Naive B cell (primary cell): Measurements from ENCODE around the gene GNB5. TPM values are rescaled to one million over a fixed set of nuclear protein-coding genes. Genes with fewer than 3 reads are reported as not detected.
A peak's percentile ranks its signal among the peaks of the same experiment; 100 is the strongest.

Experiments used
- ATAC-seq, 2 donors: fragments of 150-1000 bp; cut with Tn5 transposase; 2 replicates each; pipeline ENCODE4 v1.10.0; 2021; ENCODE audit warnings: low read depth in 2 of 2, mild to moderate bottlenecking in 2 of 2, moderate library complexity in 2 of 2
- DNase-seq: peaks from one replicate; pipeline ENCODE4 v3.0.0; 2022
- H3K27ac Mint-ChIP-seq, 6 donors: one replicate each; pipeline ENCODE4 v1.8.0; 2020 to 2022; ENCODE audit warnings: mild to moderate bottlenecking in 6 of 6, mixed read lengths in 6 of 6, moderate library complexity in 5 of 6, inconsistent platforms in 2 of 6
- H3K27me3 Mint-ChIP-seq, 3 donors: one replicate each; pipeline ENCODE4 v1.8.0; 2021 to 2022; ENCODE audit warnings: mixed read lengths in 3 of 3, mild to moderate bottlenecking in 1 of 3
- H3K36me3 Mint-ChIP-seq, 2 donors: one replicate each; pipeline ENCODE4 v1.8.0; 2020 to 2022; ENCODE audit warnings: mixed read lengths in 2 of 2, inconsistent platforms in 1 of 2, mild to moderate bottlenecking in 1 of 2
- H3K4me1 Mint-ChIP-seq, 3 donors: one replicate each; pipeline ENCODE4 v1.8.0; 2020 to 2022; ENCODE audit warnings: mixed read lengths in 3 of 3, inconsistent platforms in 1 of 3, mild to moderate bottlenecking in 1 of 3, moderate library complexity in 1 of 3
- H3K4me3 Mint-ChIP-seq, 8 donors: one replicate each; pipeline ENCODE4 v1.8.0; 2020 to 2022; ENCODE audit warnings: mild to moderate bottlenecking in 8 of 8, mixed read lengths in 8 of 8, moderate library complexity in 8 of 8, inconsistent platforms in 2 of 8
- H3K9me3 Mint-ChIP-seq, 7 donors: one replicate each; pipeline ENCODE4 v1.8.0; 2020 to 2022; ENCODE audit warnings: mixed read lengths in 7 of 7, mild to moderate bottlenecking in 5 of 7, inconsistent platforms in 2 of 7, moderate library complexity in 1 of 7
- polyA plus RNA-seq, 6 donors: library from polyadenylated mRNA; unstranded; fragments of 300-500 nt; fragmentation: Illumina TruSeq; gene quantifications; one replicate each; pipeline ENCODE4 v1.2.3, GENCODE V29; 2021; ENCODE audit warnings: low read depth in 6 of 6

Gene GNB5
- polyA plus RNA-seq, 6 donors from 2014 or later, result 76.9 to 103 (median 88.7) TPM

GRCh38 chr15:52196891-52197290 lies 5.7 kb upstream of the GNB5 start:
- no peaks in the 10 kb centered on the region for H3K27me3 Mint-ChIP-seq
- H3K36me3 Mint-ChIP-seq, result peaks cover under 1 to 4% of the 10 kb centered on the region in 2 donors
- H3K27ac Mint-ChIP-seq, result no peak overlapping the region
- no peaks in the 10 kb centered on the region for H3K9me3 Mint-ChIP-seq
- ATAC-seq (no peak), DNase-seq (no peak)
- no peaks in the 10 kb centered on the region for H3K4me1 Mint-ChIP-seq
- H3K4me3 Mint-ChIP-seq, result no peak overlapping the region

GRCh38 chr15:52193791-52194190 lies 2.6 kb upstream of the GNB5 start:
- Mint-ChIP-seq H3K4me3 (no peak overlapping the region), H3K9me3 (no peaks in the 10 kb centered on the region), H3K27me3 (no peaks in the 10 kb centered on the region), H3K4me1 (no peaks in the 10 kb centered on the region), H3K36me3 (peaks cover 7 to 8% of the 10 kb centered on the region in 2 donors), H3K27ac (no peak overlapping the region)
- ATAC-seq (no peak), DNase-seq (no peak)

- Mint-ChIP-seq H3K9me3 (no peaks in the 10 kb centered on the region), H3K27ac (no peak overlapping the region), H3K36me3 (peaks cover 7 to 8% of the 10 kb centered on the region in 2 donors), H3K4me3 (no peak overlapping the region), H3K4me1 (no peaks in the 10 kb centered on the region), H3K27me3 (no peaks in the 10 kb centered on the region)
- DNase-seq (no peak), ATAC-seq (no peak)
These were observed 2.1 kb upstream of the GNB5 start for GRCh38 chr15:52193321-52193720.

DNA sequence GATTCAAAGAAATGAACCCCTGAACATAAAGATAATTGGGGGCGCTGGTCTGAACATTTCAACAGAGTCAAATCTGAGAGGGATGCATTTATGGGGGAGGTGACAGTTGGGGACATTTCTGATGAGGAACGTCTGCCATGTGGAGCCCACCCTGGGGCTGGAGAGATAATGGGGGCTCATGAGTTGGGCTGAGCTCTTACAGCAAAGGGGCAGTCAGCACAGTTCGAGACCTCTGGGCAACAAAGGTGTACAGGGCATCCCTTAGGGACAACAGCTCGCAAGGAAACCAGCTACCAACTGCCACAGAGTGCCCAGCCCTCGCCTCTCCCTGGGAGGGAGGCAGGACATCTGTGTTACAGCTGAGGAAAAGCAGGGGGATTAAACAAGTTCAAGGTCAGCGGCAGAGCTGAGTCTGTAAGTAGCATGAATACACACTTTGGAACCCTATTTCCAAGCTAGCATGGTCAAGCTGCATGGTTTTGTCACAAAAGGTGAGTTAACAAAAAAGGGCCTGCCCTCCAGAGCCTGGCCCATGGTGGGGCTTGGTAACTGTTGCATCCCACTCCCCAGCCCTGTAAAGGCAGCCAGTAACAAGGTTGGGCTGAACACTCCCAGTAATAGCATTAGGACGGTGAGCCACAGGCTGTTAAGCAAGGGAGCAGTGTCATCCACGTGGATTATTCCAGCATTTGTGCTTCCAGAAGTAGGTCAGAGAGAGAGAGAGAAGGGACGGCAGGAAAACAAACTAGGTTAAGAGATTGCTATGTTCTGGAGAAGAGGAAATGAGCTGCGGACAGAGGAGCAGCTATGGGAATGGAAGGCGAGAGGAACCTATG lies 4.3 kb downstream of the GNB5 start:
- Mint-ChIP-seq H3K4me3 (no peak overlapping the region), H3K27ac (no peak overlapping the region), H3K4me1 (peaks cover 4 to 19% (median 7%) of the 10 kb centered on the region in 3 donors), H3K36me3 (peaks cover 4 to 14% of the 10 kb centered on the region in 2 donors), H3K27me3 (no peaks in the 10 kb centered on the region), H3K9me3 (no peaks in the 10 kb centered on the region)
- ATAC-seq (no peak), DNase-seq (no peak)

DNA sequence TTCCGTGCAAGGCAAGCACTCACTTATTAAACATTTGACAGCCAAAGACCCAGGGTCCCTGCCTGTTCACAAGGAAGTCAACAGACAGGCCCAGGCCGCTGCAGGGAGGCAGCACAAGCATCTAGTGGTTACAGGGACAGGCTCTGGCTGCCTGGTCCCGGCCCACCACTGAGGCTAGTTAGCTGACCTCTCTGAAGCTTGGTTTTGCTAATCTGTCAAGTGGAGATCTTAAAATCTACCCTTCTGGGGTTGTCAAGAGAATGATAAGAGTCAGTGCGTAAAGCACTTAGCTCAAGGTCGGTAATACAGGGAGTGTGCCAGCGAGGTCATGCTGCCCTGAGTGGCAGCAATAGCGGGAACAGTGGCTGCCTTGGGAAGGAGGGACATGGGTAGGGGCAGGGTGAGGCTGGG lies 6.0 kb downstream of the GNB5 start:
- H3K36me3 Mint-ChIP-seq, result peaks cover 4 to 7% of the 10 kb centered on the region in 2 donors
- ATAC-seq (no peak), DNase-seq (no peak)
- H3K9me3 Mint-ChIP-seq, result no peaks in the 10 kb centered on the region
- H3K27ac Mint-ChIP-seq, result peak overlapping the region in 1 of 6 donors; percentile 90
- no peaks in the 10 kb centered on the region for H3K27me3 Mint-ChIP-seq
- H3K4me3 Mint-ChIP-seq, result no peak overlapping the region
- peaks cover 17 to 33% (median 21%) of the 10 kb centered on the region in 3 donors for H3K4me1 Mint-ChIP-seq

DNA sequence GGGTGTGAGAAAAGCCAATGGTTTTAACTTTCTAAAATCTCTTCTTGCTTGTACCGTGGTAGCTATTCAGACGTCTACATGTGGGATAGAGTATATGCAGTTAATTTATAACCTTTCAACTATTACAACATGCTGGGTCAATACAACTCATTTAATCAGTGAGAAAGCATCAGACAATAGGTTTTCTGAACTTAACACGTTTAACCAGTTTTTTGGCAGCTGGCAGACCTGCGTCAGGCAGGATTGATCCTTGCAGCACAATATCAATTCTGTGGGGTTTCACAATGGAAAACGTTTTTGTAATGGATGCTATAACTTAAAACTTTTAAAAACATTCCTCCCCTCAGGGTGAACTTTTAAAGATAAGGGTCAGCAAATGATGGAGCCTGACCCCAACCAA lies 6.5 kb downstream of the GNB5 start:
- Mint-ChIP-seq H3K27ac (no peak overlapping the region), H3K4me1 (peaks cover 17 to 33% (median 21%) of the 10 kb centered on the region in 3 donors), H3K36me3 (peaks cover 3 to 7% of the 10 kb centered on the region in 2 donors), H3K4me3 (peak overlapping the region in 1 of 8 donors; percentile 15), H3K27me3 (no peaks in the 10 kb centered on the region), H3K9me3 (no peaks in the 10 kb centered on the region)
- DNase-seq (no peak), ATAC-seq (no peak)

DNA sequence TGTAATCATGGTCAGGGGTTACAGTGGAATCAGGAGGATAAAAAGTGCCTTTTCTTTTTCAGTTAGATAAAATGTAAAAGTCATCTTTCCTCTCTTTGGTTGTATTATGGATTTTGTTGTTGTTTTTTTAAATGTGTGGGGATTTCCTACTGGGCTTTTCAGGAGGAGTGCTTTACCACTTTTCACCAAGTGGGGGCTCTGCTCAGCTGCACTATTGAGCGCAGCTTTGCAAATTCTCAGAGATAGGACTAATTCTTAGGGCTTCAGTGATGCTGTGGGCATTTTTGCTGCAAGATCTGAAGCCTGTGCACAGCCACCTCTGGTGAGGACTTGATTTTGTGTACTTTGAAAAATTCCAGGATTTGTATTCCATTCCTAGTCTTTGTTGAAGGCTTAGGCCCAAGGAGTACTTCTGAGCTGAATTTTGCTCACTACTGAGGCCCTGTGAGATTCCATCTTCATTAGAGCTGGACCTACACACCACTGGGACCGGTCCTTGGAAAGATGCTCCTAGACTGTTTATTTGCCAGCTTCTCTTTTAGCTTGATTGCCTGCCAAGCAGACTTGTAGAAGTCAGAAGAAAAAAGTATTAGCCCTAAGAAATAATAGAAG lies 7.5 kb downstream of the GNB5 start:
- peak; percentile 26 for DNase-seq
- Mint-ChIP-seq H3K4me1 (peaks cover 23 to 38% (median 28%) of the 10 kb centered on the region in 3 donors), H3K36me3 (peaks cover 0 to 7% of the 10 kb centered on the region in 2 donors), H3K9me3 (no peaks in the 10 kb centered on the region), H3K27me3 (no peaks in the 10 kb centered on the region), H3K27ac (peak overlapping the region in 4 of 6 donors; percentile 4 to 84 (median 56)), H3K4me3 (peak overlapping the region in 2 of 8 donors; percentile 42 to 86)
- no peak for ATAC-seq

GRCh38 chr15:52181938-52182780 lies 9.0 kb downstream of the GNB5 start:
- H3K4me1 Mint-ChIP-seq, result peaks cover 31 to 52% (median 42%) of the 10 kb centered on the region in 3 donors
- no peaks in the 10 kb centered on the region for H3K9me3 Mint-ChIP-seq
- ATAC-seq (peak in 1 of 2 donors; percentile 1), DNase-seq (peak; percentile 38)
- H3K36me3 Mint-ChIP-seq, result peaks cover 0 to 4% of the 10 kb centered on the region in 2 donors
- H3K27ac Mint-ChIP-seq, result peak overlapping the region; percentile 81 to 93 (median 90)
- H3K27me3 Mint-ChIP-seq, result no peaks in the 10 kb centered on the region
- H3K4me3 Mint-ChIP-seq, result peak overlapping the region in 5 of 8 donors; percentile 5 to 86 (median 44)

DNA sequence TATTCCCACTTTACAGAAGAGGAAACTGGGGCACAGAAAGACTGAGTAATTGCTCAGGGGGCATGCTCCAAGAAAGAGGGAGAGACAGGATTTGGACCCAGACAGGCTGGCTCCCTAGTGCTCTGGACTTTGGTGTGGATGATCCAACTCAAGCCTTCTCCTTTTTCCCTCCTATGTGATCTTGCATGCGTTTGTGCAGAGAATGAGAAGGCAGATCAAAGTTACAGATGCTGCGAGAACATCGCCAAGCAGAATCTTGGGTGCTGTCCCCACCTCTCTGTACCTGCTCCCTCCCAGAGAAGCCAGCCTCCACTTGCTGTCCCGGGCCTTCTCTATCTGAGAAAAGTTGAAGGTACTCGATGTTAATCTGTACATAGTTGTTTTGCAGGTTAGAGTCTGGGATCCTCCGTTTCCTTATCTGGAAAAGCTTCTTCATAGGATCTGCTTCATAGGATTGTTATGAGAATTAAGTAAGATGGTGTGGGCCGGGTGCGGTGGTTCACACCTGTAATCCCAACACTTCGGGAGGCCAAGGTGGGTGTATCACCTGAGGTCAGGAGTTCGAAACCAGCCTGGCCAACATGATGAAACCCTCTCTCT lies 10.2 kb downstream of the GNB5 start:
- peaks cover 40 to 64% (median 51%) of the 10 kb centered on the region in 3 donors for H3K4me1 Mint-ChIP-seq
- peak overlapping the region; percentile 97 to 100 (median 99) for H3K27ac Mint-ChIP-seq

DNA sequence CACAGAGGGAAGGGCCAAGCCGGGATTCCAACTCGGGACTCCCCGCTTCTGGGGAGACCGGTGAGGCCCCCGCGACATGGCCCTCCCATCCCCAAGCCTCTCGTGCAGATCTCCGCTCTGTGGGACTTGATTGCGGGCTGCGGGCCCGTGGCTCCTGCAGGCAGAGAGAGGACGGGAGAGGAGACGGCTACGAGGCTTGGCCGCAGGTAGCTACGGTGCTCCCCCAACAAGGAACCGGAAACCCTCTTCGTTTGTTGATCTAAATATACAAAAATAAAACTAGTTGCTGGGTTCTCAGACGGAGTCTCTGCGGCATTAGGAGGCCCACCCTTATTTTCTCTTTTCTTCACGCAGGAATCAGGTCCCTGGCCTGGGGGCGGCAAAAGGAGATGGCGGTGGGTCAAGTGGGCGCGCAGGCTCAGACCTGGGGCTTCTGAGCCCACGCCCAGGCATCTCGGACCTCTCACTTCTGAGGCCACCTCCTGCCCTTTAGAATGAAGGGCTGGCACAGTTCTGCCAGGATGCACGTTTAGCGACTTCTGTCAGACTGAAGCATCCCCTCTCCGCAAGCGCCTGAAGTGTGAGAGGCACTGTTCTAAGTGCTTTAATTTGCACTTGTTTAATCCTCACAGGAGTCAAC lies 10.9 kb downstream of the GNB5 start:
- peak overlapping the region; percentile 86 to 99 (median 94) for H3K4me3 Mint-ChIP-seq
- H3K36me3 Mint-ChIP-seq, result no peaks in the 10 kb centered on the region
- ATAC-seq (peak; percentile 39 to 43), DNase-seq (no peak)
- H3K27ac Mint-ChIP-seq, result peak overlapping the region; percentile 97 to 100 (median 99)
- peaks cover 42 to 69% (median 55%) of the 10 kb centered on the region in 3 donors for H3K4me1 Mint-ChIP-seq
- H3K27me3 Mint-ChIP-seq, result no peaks in the 10 kb centered on the region
- H3K9me3 Mint-ChIP-seq, result no peaks in the 10 kb centered on the region

More for the DNA sequence above, 10.2 kb downstream of the GNB5 start:
- Mint-ChIP-seq H3K4me3 (peak overlapping the region; percentile 86 to 99 (median 94)), H3K9me3 (no peaks in the 10 kb centered on the region), H3K36me3 (no peaks in the 10 kb centered on the region), H3K27me3 (no peaks in the 10 kb centered on the region)
- no peak for ATAC-seq
- no peak for DNase-seq

DNA sequence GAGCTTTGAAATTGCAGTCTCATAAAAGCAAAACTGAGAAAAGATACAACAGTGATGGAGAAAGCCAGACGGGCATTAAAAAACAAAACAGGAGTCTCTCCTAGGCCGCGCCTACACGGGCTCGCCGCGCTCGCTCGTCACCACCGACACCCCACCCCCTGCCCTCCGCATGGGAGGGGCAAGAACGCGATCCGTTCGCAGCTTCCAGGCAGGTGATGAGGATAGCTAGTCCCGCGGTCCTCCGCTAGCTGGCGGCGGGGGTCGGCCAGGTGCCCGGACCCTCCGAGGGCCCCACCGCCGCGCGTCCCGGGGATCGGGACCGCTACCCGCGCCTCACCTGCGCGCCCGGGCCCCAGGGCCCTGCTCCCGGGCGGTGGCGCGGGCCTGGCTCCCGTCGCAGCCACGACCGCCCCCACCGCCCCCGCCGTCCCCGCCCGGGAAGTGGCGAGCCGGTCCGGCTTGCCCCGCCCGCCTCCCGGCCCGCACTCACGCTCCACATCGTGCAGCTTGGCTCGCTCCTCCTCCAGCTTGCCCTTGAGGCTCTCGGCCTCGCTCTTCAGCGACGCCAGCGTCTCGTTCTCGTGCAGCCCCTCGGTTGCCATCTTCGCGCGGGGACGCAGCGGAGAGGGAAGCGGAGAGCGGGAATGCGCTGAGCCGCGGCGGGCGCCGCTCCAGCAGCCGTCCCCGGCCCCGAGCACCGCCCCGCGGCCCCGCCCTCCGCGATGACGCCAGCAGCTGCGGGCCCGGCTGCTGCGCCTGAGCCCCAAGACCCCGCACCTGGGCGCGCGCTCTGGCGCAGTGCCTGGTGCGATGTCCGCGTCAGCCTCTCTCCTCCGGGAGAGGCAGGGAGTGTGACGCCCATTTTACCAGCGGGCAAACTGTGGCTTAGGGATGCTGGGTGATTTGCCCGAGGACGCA lies 11.7 kb downstream of the GNB5 start:
- ATAC-seq (peak; percentile 76), DNase-seq (peak; percentile 94)
- Mint-ChIP-seq H3K9me3 (no peaks in the 10 kb centered on the region), H3K36me3 (no peaks in the 10 kb centered on the region), H3K4me1 (peaks cover 42 to 73% (median 56%) of the 10 kb centered on the region in 3 donors), H3K27me3 (no peaks in the 10 kb centered on the region), H3K4me3 (peak overlapping the region; percentile 86 to 99 (median 96)), H3K27ac (peak overlapping the region; percentile 97 to 100 (median 100))

DNA sequence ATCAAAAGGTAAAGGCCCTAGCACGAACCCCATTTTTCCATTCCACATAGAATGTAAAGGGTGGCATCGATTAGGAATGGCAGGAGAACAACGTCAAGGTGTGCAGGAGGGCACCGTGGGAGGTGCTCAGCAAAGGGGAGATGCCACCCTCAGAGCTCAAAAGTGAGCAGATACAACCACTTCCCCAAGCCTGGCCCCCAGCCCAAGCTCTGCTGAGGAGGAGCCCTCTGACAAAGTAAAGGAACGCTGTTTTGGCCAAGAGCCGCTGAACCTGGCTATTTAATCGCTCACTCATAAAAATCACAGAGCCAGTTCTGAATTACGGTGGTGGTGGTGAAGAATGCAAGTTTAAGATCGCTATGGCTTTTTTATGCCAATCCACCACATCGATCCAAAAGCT lies 12.4 kb downstream of the GNB5 start:
- no peaks in the 10 kb centered on the region for H3K9me3 Mint-ChIP-seq
- peaks cover 50 to 75% (median 64%) of the 10 kb centered on the region in 3 donors for H3K4me1 Mint-ChIP-seq

More for the DNA sequence above, 12.4 kb downstream of the GNB5 start:
- Mint-ChIP-seq H3K27me3 (no peaks in the 10 kb centered on the region), H3K27ac (peak overlapping the region; percentile 97 to 99 (median 99)), H3K36me3 (peaks cover 0 to 2% of the 10 kb centered on the region in 2 donors), H3K4me3 (peak overlapping the region; percentile 86 to 99 (median 94))
- DNase-seq (peak; percentile 14), ATAC-seq (no peak)
